Measurements from ENCODE around the gene MYEF2. TPM values are rescaled to one million over a fixed set of nuclear protein-coding genes. Genes with fewer than 3 reads are reported as not detected.

MYEF2 gene
- total RNA-seq, 1 donor from 2014 or later: 22.6 TPM

GRCh38 chr15:48097264-48097663 lies 80.8 kb downstream of the MYEF2 start:
- no peak overlapping the region for H3K27ac Mint-ChIP-seq (ENCODE audit: unreplicated experiment)
- no peaks in the 10 kb centered on the region for H3K27me3 ChIP-seq (ENCODE audit: insufficient read depth, low read length)
- peaks cover 8% of the 10 kb centered on the region for H3K4me1 Mint-ChIP-seq (ENCODE audit: low read depth, unreplicated experiment)
- TF ChIP-seq EZH2 (IDR thresholded peaks at IDR 0.05; ENCODE audit: insufficient read depth, low read length) (no peak), CTCF (IDR thresholded peaks at IDR 0.05; ENCODE audit: insufficient read depth, low read depth, low read length) (no peak)
- peaks cover 7% of the 10 kb centered on the region for H3K27me3 Mint-ChIP-seq (ENCODE audit: low read depth, unreplicated experiment)
- H3K36me3 ChIP-seq (ENCODE audit: insufficient read depth, low read length): no peaks in the 10 kb centered on the region
- no peak overlapping the region for H3K4me3 ChIP-seq (ENCODE audit: insufficient read depth, low read depth, low read length)
- H2AFZ ChIP-seq (ENCODE audit: low read depth, low read length): no peak overlapping the region
- H3K4me3 Mint-ChIP-seq (ENCODE audit: unreplicated experiment): no peak overlapping the region
- peaks cover 3% of the 10 kb centered on the region for H3K9me3 Mint-ChIP-seq (ENCODE audit: unreplicated experiment)
- no peak overlapping the region for H3K4me2 ChIP-seq (ENCODE audit: low read length)
- no peaks in the 10 kb centered on the region for H3K79me2 ChIP-seq (ENCODE audit: insufficient read depth, low read length)
- no peak overlapping the region for H3K9ac ChIP-seq (ENCODE audit: low read length)
- no peak overlapping the region for H3K27ac ChIP-seq (ENCODE audit: low read depth, low read length)
- no peaks in the 10 kb centered on the region for H4K20me1 ChIP-seq (ENCODE audit: insufficient read depth, low read length)
- no peaks in the 10 kb centered on the region for H3K9me3 ChIP-seq (ENCODE audit: insufficient read depth, low read depth, low read length)
- no peaks in the 10 kb centered on the region for H3K36me3 Mint-ChIP-seq (ENCODE audit: low read depth, unreplicated experiment)
- peaks cover 9% of the 10 kb centered on the region for H3K4me1 ChIP-seq (ENCODE audit: insufficient read depth, low read length)
- FAIRE-seq: no peak
- no peak for DNase-seq (ENCODE audit: low read depth)

- H3K27ac Mint-ChIP-seq (ENCODE audit: unreplicated experiment): no peak overlapping the region
- H3K4me1 Mint-ChIP-seq (ENCODE audit: low read depth, unreplicated experiment): peaks cover 8% of the 10 kb centered on the region
- Histone ChIP-seq H3K9me3 (ENCODE audit: insufficient read depth, low read depth, low read length) (no peaks in the 10 kb centered on the region), H3K36me3 (ENCODE audit: insufficient read depth, low read length) (no peaks in the 10 kb centered on the region), H3K79me2 (ENCODE audit: insufficient read depth, low read length) (no peaks in the 10 kb centered on the region), H3K4me2 (ENCODE audit: low read length) (no peak overlapping the region), H3K4me1 (ENCODE audit: insufficient read depth, low read length) (peaks cover 9% of the 10 kb centered on the region), H3K4me3 (ENCODE audit: insufficient read depth, low read depth, low read length) (no peak overlapping the region), H3K27me3 (ENCODE audit: insufficient read depth, low read length) (no peaks in the 10 kb centered on the region), H2AFZ (ENCODE audit: low read depth, low read length) (no peak overlapping the region), H3K27ac (ENCODE audit: low read depth, low read length) (no peak overlapping the region), H4K20me1 (ENCODE audit: insufficient read depth, low read length) (no peaks in the 10 kb centered on the region), H3K9ac (ENCODE audit: low read length) (no peak overlapping the region)
- H3K27me3 Mint-ChIP-seq (ENCODE audit: low read depth, unreplicated experiment): peaks cover 5% of the 10 kb centered on the region
- FAIRE-seq (peak; percentile 80), DNase-seq (ENCODE audit: low read depth) (peak; percentile 84)
- H3K4me3 Mint-ChIP-seq (ENCODE audit: unreplicated experiment): no peak overlapping the region
- H3K36me3 Mint-ChIP-seq (ENCODE audit: low read depth, unreplicated experiment): no peaks in the 10 kb centered on the region
- peaks cover 3% of the 10 kb centered on the region for H3K9me3 Mint-ChIP-seq (ENCODE audit: unreplicated experiment)
- TF ChIP-seq EZH2 (IDR thresholded peaks at IDR 0.05; ENCODE audit: insufficient read depth, low read length): no peak
- TF ChIP-seq CTCF (IDR thresholded peaks at IDR 0.05; ENCODE audit: insufficient read depth, low read depth, low read length): no peak
Measured at GRCh38 chr15:48096813-48097212, 81.3 kb downstream of the MYEF2 start.

- no peaks in the 10 kb centered on the region for H3K27me3 ChIP-seq (ENCODE audit: insufficient read depth, low read length)
- no peak for FAIRE-seq
- H3K79me2 ChIP-seq (ENCODE audit: insufficient read depth, low read length): no peaks in the 10 kb centered on the region
- no peak overlapping the region for H3K4me2 ChIP-seq (ENCODE audit: low read length)
- Mint-ChIP-seq H3K36me3 (ENCODE audit: low read depth, unreplicated experiment) (no peaks in the 10 kb centered on the region), H3K27me3 (ENCODE audit: low read depth, unreplicated experiment) (peaks cover 8% of the 10 kb centered on the region), H3K27ac (ENCODE audit: unreplicated experiment) (no peak overlapping the region), H3K4me1 (ENCODE audit: low read depth, unreplicated experiment) (peaks cover 8% of the 10 kb centered on the region), H3K9me3 (ENCODE audit: unreplicated experiment) (peaks cover 3% of the 10 kb centered on the region), H3K4me3 (ENCODE audit: unreplicated experiment) (no peak overlapping the region)
- no peak overlapping the region for H3K4me3 ChIP-seq (ENCODE audit: insufficient read depth, low read depth, low read length)
- peaks cover 9% of the 10 kb centered on the region for H3K4me1 ChIP-seq (ENCODE audit: insufficient read depth, low read length)
- H3K36me3 ChIP-seq (ENCODE audit: insufficient read depth, low read length): no peaks in the 10 kb centered on the region
- no peak for DNase-seq (ENCODE audit: low read depth)
- no peak overlapping the region for H2AFZ ChIP-seq (ENCODE audit: low read depth, low read length)
- H4K20me1 ChIP-seq (ENCODE audit: insufficient read depth, low read length): no peaks in the 10 kb centered on the region
- H3K27ac ChIP-seq (ENCODE audit: low read depth, low read length): no peak overlapping the region
- H3K9me3 ChIP-seq (ENCODE audit: insufficient read depth, low read depth, low read length): no peaks in the 10 kb centered on the region
- TF ChIP-seq CTCF (IDR thresholded peaks at IDR 0.05; ENCODE audit: insufficient read depth, low read depth, low read length) (no peak), EZH2 (IDR thresholded peaks at IDR 0.05; ENCODE audit: insufficient read depth, low read length) (no peak)
- H3K9ac ChIP-seq (ENCODE audit: low read length): no peak overlapping the region
Measured at GRCh38 chr15:48096355-48096786, 81.7 kb downstream of the MYEF2 start.

Measured in astrocyte (in vitro differentiated cells and primary cell).